Measurements from ENCODE around the gene FAM222A.

FAM222A gene

GRCh38 chr12:109718390-109718789 lies 4.8 kb downstream of the FAM222A start:
- no peak overlapping the region for H3K27ac ChIP-seq (ENCODE audit: low read depth, low read length)
- no peak overlapping the region for H2AFZ ChIP-seq (ENCODE audit: low read depth, low read length, severe bottlenecking)
- H3K4me2 ChIP-seq (ENCODE audit: low read depth, low read length, poor library complexity, severe bottlenecking), result no peak overlapping the region
- H3K4me3 ChIP-seq (ENCODE audit: insufficient read depth, low read length, poor library complexity, severe bottlenecking), result no peak overlapping the region
- H3F3A ChIP-seq (ENCODE audit: insufficient read depth), result no peaks in the 10 kb centered on the region
- no peaks in the 10 kb centered on the region for H3K9me2 ChIP-seq (replicated peaks; ENCODE audit: insufficient read depth, low read length)
- H3K9ac ChIP-seq (ENCODE audit: low read length), result no peak overlapping the region
- no peaks in the 10 kb centered on the region for H4K20me1 ChIP-seq (ENCODE audit: low read depth, low read length)
- no peaks in the 10 kb centered on the region for H3K36me3 ChIP-seq (ENCODE audit: low read length)
- TF ChIP-seq EZH2phosphoT487 (conservative IDR thresholded peaks at IDR 0.05; ENCODE audit: low read length), result no peak
- TF ChIP-seq, protein P1, sequence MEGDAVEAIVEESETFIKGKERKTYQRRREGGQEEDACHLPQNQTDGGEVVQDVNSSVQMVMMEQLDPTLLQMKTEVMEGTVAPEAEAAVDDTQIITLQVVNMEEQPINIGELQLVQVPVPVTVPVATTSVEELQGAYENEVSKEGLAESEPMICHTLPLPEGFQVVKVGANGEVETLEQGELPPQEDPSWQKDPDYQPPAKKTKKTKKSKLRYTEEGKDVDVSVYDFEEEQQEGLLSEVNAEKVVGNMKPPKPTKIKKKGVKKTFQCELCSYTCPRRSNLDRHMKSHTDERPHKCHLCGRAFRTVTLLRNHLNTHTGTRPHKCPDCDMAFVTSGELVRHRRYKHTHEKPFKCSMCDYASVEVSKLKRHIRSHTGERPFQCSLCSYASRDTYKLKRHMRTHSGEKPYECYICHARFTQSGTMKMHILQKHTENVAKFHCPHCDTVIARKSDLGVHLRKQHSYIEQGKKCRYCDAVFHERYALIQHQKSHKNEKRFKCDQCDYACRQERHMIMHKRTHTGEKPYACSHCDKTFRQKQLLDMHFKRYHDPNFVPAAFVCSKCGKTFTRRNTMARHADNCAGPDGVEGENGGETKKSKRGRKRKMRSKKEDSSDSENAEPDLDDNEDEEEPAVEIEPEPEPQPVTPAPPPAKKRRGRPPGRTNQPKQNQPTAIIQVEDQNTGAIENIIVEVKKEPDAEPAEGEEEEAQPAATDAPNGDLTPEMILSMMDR (IDR thresholded peaks at IDR 0.05; ENCODE audit: insufficient read depth, low read length, poor library complexity, severe bottlenecking), result no peak
- H3K27me3 ChIP-seq (ENCODE audit: low read length), result no peaks in the 10 kb centered on the region
- H3K9me3 ChIP-seq (ENCODE audit: insufficient read depth, low read length), result no peaks in the 10 kb centered on the region
- H3K79me2 ChIP-seq (ENCODE audit: insufficient read depth, low read length), result no peaks in the 10 kb centered on the region

- Histone ChIP-seq H3K79me2 (ENCODE audit: insufficient read depth, low read length) (no peaks in the 10 kb centered on the region), H3K4me2 (ENCODE audit: low read depth, low read length, poor library complexity, severe bottlenecking) (no peak overlapping the region), H3K36me3 (ENCODE audit: low read length) (no peaks in the 10 kb centered on the region), H3F3A (ENCODE audit: insufficient read depth) (no peaks in the 10 kb centered on the region), H3K9me3 (ENCODE audit: insufficient read depth, low read length) (no peaks in the 10 kb centered on the region), H3K9ac (ENCODE audit: low read length) (no peak overlapping the region), H3K27ac (ENCODE audit: low read depth, low read length) (no peak overlapping the region), H2AFZ (ENCODE audit: low read depth, low read length, severe bottlenecking) (no peak overlapping the region), H3K27me3 (ENCODE audit: low read length) (no peaks in the 10 kb centered on the region), H4K20me1 (ENCODE audit: low read depth, low read length) (no peaks in the 10 kb centered on the region), H3K4me3 (ENCODE audit: insufficient read depth, low read length, poor library complexity, severe bottlenecking) (no peak overlapping the region), H3K9me2 (replicated peaks; ENCODE audit: insufficient read depth, low read length) (no peaks in the 10 kb centered on the region)
- no peak for TF ChIP-seq EZH2phosphoT487 (conservative IDR thresholded peaks at IDR 0.05; ENCODE audit: low read length)
- TF ChIP-seq, protein P1 (IDR thresholded peaks at IDR 0.05; ENCODE audit: insufficient read depth, low read length, poor library complexity, severe bottlenecking), result no peak
Measured at GRCh38 chr12:109719123-109720022, 5.7 kb downstream of the FAM222A start.

DNA sequence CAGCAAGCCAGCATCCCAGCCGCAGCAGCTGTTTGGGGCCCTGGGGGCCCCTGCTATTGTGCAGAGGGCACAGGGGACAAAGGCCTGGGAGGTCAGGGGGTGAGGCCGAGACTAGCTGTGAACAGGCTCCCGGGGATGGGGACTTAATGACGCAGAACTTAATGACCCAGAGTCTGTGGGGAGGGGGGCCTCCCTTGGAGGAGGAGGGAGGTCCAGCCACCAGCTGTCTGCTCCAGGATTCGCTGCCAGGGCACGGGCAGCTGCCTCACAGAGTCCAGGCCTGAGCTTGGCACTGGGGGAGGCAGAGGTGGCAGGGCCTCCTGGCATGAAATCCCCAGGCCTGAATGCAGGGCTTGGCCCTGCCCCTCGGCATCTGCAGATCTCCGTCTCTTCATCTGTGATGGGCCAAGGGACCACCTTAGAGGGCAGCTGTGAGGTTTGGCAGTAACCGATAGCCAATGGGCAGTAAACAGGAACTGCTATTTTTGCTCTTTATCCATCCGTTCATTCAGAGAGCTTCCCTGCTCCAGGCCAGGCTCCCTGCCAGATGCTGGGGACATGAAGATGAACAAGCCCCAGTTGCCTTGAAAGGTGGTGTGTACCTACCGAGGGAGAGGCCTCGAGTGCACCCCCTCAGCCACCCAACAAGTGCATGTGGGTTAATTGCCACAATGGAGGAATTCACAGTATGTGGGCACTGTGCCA lies 6.7 kb downstream of the FAM222A start:
- no peak for TF ChIP-seq EZH2phosphoT487 (conservative IDR thresholded peaks at IDR 0.05; ENCODE audit: low read length)
- TF ChIP-seq, protein P1 (IDR thresholded peaks at IDR 0.05; ENCODE audit: insufficient read depth, low read length, poor library complexity, severe bottlenecking), result no peak
- no peak overlapping the region for H3K27ac ChIP-seq (ENCODE audit: low read depth, low read length)
- no peak overlapping the region for H3K4me3 ChIP-seq (ENCODE audit: insufficient read depth, low read length, poor library complexity, severe bottlenecking)
- H4K20me1 ChIP-seq (ENCODE audit: low read depth, low read length), result no peaks in the 10 kb centered on the region
- H3K9ac ChIP-seq (ENCODE audit: low read length), result no peak overlapping the region
- H3K4me2 ChIP-seq (ENCODE audit: low read depth, low read length, poor library complexity, severe bottlenecking), result no peak overlapping the region
- no peaks in the 10 kb centered on the region for H3F3A ChIP-seq (ENCODE audit: insufficient read depth)
- no peak overlapping the region for H2AFZ ChIP-seq (ENCODE audit: low read depth, low read length, severe bottlenecking)
- H3K9me2 ChIP-seq (replicated peaks; ENCODE audit: insufficient read depth, low read length), result no peaks in the 10 kb centered on the region
- H3K36me3 ChIP-seq (ENCODE audit: low read length), result no peaks in the 10 kb centered on the region
- no peaks in the 10 kb centered on the region for H3K9me3 ChIP-seq (ENCODE audit: insufficient read depth, low read length)
- H3K79me2 ChIP-seq (ENCODE audit: insufficient read depth, low read length), result no peaks in the 10 kb centered on the region
- no peaks in the 10 kb centered on the region for H3K27me3 ChIP-seq (ENCODE audit: low read length)

Measured in SU-DHL-6 (cell line).